Uterus (tissue), 2 donors: ENCODE data around the gene SLC15A4.

Experiments used
- POLR2A ChIP-seq, 2 donors: fragments of 450-650 bp; IDR thresholded peaks; one replicate each; pipeline ENCODE4 v1.6.1; 2016; ENCODE audit warnings: antibody characterized with exemption in 2 of 2, mild to moderate bottlenecking in 1 of 2, moderate library complexity in 1 of 2
- TF ChIP-seq, protein P1 (sequence below), 4 experiments: fragments of 200-600 bp in 2 of 4; fragments of 450-650 bp in 2 of 4; sonication (generic) in 2 of 4; IDR thresholded peaks; one replicate each; pipeline ENCODE4 v1.5.1; 2016 to 2019; ENCODE audit warnings: antibody characterized with exemption in 4 of 4, mild to moderate bottlenecking in 2 of 4, moderate library complexity in 1 of 4

GRCh38 chr12:128820253-128820652 is 3.5 kb downstream of the SLC15A4 start:
- TF ChIP-seq, protein P1, sequence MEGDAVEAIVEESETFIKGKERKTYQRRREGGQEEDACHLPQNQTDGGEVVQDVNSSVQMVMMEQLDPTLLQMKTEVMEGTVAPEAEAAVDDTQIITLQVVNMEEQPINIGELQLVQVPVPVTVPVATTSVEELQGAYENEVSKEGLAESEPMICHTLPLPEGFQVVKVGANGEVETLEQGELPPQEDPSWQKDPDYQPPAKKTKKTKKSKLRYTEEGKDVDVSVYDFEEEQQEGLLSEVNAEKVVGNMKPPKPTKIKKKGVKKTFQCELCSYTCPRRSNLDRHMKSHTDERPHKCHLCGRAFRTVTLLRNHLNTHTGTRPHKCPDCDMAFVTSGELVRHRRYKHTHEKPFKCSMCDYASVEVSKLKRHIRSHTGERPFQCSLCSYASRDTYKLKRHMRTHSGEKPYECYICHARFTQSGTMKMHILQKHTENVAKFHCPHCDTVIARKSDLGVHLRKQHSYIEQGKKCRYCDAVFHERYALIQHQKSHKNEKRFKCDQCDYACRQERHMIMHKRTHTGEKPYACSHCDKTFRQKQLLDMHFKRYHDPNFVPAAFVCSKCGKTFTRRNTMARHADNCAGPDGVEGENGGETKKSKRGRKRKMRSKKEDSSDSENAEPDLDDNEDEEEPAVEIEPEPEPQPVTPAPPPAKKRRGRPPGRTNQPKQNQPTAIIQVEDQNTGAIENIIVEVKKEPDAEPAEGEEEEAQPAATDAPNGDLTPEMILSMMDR (IDR thresholded peaks at IDR 0.05) = no peak
- TF ChIP-seq POLR2A (IDR thresholded peaks at IDR 0.05) = no peak
